ENCODE data around the gene PSMB8.

PSMB8 gene

GRCh38 chr6:32860674-32861073 lies 16.8 kb upstream of the PSMB8 start:
- no peak for TF ChIP-seq REST (IDR thresholded peaks at IDR 0.05; ENCODE audit: insufficient read depth in 1 of 2, low read depth in 2 of 2, low read length in 2 of 2)
- TF ChIP-seq FOXP2 (optimal IDR thresholded peaks at IDR 0.05; ENCODE audit: borderline replicate concordance, extremely low read depth, extremely low read length, insufficient read depth) = no peak
- TF ChIP-seq SIN3A (IDR thresholded peaks at IDR 0.05; ENCODE audit: borderline replicate concordance, insufficient read depth, low read length) = no peak
- no peak for TF ChIP-seq POLR2AphosphoS5 (IDR thresholded peaks at IDR 0.05; ENCODE audit: low read depth, low read length)
- TF ChIP-seq TAF1 (IDR thresholded peaks at IDR 0.05; ENCODE audit: borderline replicate concordance, insufficient read depth, low read length) = no peak

GRCh38 chr6:32858194-32858593 lies 14.3 kb upstream of the PSMB8 start:
- no peak for TF ChIP-seq POLR2AphosphoS5 (IDR thresholded peaks at IDR 0.05; ENCODE audit: low read depth, low read length)
- TF ChIP-seq REST (IDR thresholded peaks at IDR 0.05; ENCODE audit: insufficient read depth in 1 of 2, low read depth in 2 of 2, low read length in 2 of 2) = no peak
- TF ChIP-seq FOXP2 (optimal IDR thresholded peaks at IDR 0.05; ENCODE audit: borderline replicate concordance, extremely low read depth, extremely low read length, insufficient read depth) = no peak
- no peak for TF ChIP-seq SIN3A (IDR thresholded peaks at IDR 0.05; ENCODE audit: borderline replicate concordance, insufficient read depth, low read length)
- no peak for TF ChIP-seq TAF1 (IDR thresholded peaks at IDR 0.05; ENCODE audit: borderline replicate concordance, insufficient read depth, low read length)

- TF ChIP-seq TAF1 (IDR thresholded peaks at IDR 0.05; ENCODE audit: borderline replicate concordance, insufficient read depth, low read length) (no peak), SIN3A (IDR thresholded peaks at IDR 0.05; ENCODE audit: borderline replicate concordance, insufficient read depth, low read length) (no peak), REST (IDR thresholded peaks at IDR 0.05; ENCODE audit: insufficient read depth in 1 of 2, low read depth in 2 of 2, low read length in 2 of 2) (no peak), POLR2AphosphoS5 (IDR thresholded peaks at IDR 0.05; ENCODE audit: low read depth, low read length) (no peak), FOXP2 (optimal IDR thresholded peaks at IDR 0.05; ENCODE audit: borderline replicate concordance, extremely low read depth, extremely low read length, insufficient read depth) (no peak)
Observed at GRCh38 chr6:32857156-32857891, 13.5 kb upstream of the PSMB8 start.

- no peak for TF ChIP-seq SIN3A (IDR thresholded peaks at IDR 0.05; ENCODE audit: borderline replicate concordance, insufficient read depth, low read length)
- no peak for TF ChIP-seq REST (IDR thresholded peaks at IDR 0.05; ENCODE audit: insufficient read depth in 1 of 2, low read depth in 2 of 2, low read length in 2 of 2)
- TF ChIP-seq FOXP2 (optimal IDR thresholded peaks at IDR 0.05; ENCODE audit: borderline replicate concordance, extremely low read depth, extremely low read length, insufficient read depth) = no peak
- no peak for TF ChIP-seq TAF1 (IDR thresholded peaks at IDR 0.05; ENCODE audit: borderline replicate concordance, insufficient read depth, low read length)
- no peak for TF ChIP-seq POLR2AphosphoS5 (IDR thresholded peaks at IDR 0.05; ENCODE audit: low read depth, low read length)
Observed at GRCh38 chr6:32855467-32856174, 11.8 kb upstream of the PSMB8 start.

Data from PFSK-1 (cell line).